HepG2 (cell line): ENCODE data around the gene NKD2.

Experiments used
- ATF7 ChIP-seq, 2 experiments: fragments of 450-650 bp in 1 of 2; sonication (generic) in 1 of 2; formaldehyde crosslinking in 1 of 2; IDR thresholded peaks; 2 replicates each; pipeline versions ENCODE4 v1.4.0 to v1.6.1; 2016 to 2020; ENCODE audit warnings: antibody characterized with exemption in 1 of 2, mild to moderate bottlenecking in 1 of 2, missing genetic modification reagents in 1 of 2
- EHMT2 ChIP-seq: fragments of 200-600 bp; sonication (generic); IDR thresholded peaks from 2 replicates; pipeline ENCODE4 v1.7.0; 2017; ENCODE audit warnings: antibody characterized with exemption, low read depth, low read length, borderline replicate concordance
- HNRNPL ChIP-seq: fragments of 200-400 bp; formaldehyde crosslinking; IDR thresholded peaks from 2 replicates; pipeline ENCODE4 v1.6.1; 2017; ENCODE audit warnings: mild to moderate bottlenecking, low read depth, low read length
- KDM1A ChIP-seq: IDR thresholded peaks from 2 replicates; pipeline ENCODE4 v1.6.1; 2016; ENCODE audit warnings: missing compliant biosample characterization
- PAF1 ChIP-seq: IDR thresholded peaks from 2 replicates; pipeline ENCODE4 v1.6.1; 2016; ENCODE audit warnings: missing genetic modification reagents, missing compliant biosample characterization
- POLR2A ChIP-seq, 2 experiments: IDR thresholded peaks; 2 replicates each; pipeline ENCODE4 v1.6.1; 2011; ENCODE audit warnings: low read depth in 2 of 2, low read length in 2 of 2, mild to moderate bottlenecking in 1 of 2, moderate library complexity in 1 of 2; ENCODE audit not compliant: insufficient read depth in 1 of 2
- SRSF1 ChIP-seq: fragments of 200-400 bp; formaldehyde crosslinking; optimal IDR thresholded peaks from 2 replicates; pipeline ENCODE3; 2017; ENCODE audit warnings: mild to moderate bottlenecking, low read depth, low read length, moderate library complexity
- ZNF614 ChIP-seq: IDR thresholded peaks from 2 replicates; pipeline ENCODE4 v1.6.1; 2018; ENCODE audit warnings: missing biosample characterization, missing genetic modification reagents, inconsistent platforms, borderline replicate concordance
- TF ChIP-seq, protein P1 (sequence below): sonication (generic); formaldehyde crosslinking; IDR thresholded peaks from 2 replicates; pipeline ENCODE4 v1.5.0; 2020; ENCODE audit warnings: mild to moderate bottlenecking, missing genetic modification reagents, moderate library complexity
- TF ChIP-seq, protein P2 (sequence below): sonication (generic); formaldehyde crosslinking; IDR thresholded peaks from 2 replicates; pipeline ENCODE4 v1.5.0; 2020; ENCODE audit warnings: missing genetic modification reagents

DNA sequence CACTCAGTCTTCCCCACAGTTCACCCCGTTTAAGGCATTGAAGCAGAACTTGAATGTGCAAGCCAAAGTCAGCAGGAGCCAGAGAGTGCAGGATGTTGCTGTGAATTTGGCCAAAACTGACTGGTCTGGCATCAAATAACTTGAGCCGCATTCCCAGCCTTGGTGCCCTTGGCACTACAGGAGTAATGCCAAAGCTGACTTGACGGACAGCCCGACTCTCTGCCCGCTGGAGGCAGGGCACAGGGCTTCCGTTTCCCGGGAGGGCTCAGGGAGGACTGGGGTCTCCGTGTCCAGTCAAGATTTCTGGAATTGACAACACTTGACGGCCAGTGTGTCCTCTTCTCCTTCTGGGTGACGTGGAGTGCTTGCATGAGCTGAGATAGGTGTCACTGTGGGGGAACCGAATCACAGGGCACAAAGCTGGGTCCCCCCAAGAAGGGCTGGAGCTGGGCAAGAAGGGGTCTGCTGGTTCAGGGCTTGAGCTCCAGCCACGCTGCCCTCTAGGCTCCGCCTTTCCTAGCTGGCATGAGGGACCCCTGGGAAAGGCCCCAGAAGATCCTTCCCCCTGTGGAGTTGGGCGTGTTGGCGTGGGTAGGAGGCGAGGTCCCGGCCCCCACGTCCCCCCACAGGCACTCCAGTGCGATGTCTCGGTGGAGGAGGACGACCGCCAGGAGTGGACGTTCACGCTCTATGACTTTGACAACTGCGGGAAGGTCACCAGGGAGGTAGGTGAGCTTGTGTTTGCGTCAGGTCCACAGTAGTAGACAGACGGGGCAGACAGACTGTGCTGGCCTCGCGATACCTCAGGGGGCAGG lies 25.2 kb downstream of the NKD2 start:
- no peak for TF ChIP-seq PAF1 (CRISPR knock-in tag)
- TF ChIP-seq HNRNPL: no peak
- TF ChIP-seq ZNF614: no peak
- no peak for TF ChIP-seq KDM1A (CRISPR knock-in tag)
- no peak for TF ChIP-seq EHMT2
- TF ChIP-seq POLR2A (IDR thresholded peaks at IDR 0.05; ENCODE audit: insufficient read depth in 1 of 2, low read depth in 2 of 2, low read length in 2 of 2): no peak
- TF ChIP-seq, protein P1, sequence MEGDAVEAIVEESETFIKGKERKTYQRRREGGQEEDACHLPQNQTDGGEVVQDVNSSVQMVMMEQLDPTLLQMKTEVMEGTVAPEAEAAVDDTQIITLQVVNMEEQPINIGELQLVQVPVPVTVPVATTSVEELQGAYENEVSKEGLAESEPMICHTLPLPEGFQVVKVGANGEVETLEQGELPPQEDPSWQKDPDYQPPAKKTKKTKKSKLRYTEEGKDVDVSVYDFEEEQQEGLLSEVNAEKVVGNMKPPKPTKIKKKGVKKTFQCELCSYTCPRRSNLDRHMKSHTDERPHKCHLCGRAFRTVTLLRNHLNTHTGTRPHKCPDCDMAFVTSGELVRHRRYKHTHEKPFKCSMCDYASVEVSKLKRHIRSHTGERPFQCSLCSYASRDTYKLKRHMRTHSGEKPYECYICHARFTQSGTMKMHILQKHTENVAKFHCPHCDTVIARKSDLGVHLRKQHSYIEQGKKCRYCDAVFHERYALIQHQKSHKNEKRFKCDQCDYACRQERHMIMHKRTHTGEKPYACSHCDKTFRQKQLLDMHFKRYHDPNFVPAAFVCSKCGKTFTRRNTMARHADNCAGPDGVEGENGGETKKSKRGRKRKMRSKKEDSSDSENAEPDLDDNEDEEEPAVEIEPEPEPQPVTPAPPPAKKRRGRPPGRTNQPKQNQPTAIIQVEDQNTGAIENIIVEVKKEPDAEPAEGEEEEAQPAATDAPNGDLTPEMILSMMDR (CRISPR knock-in tag): no peak
- TF ChIP-seq, protein P2, sequence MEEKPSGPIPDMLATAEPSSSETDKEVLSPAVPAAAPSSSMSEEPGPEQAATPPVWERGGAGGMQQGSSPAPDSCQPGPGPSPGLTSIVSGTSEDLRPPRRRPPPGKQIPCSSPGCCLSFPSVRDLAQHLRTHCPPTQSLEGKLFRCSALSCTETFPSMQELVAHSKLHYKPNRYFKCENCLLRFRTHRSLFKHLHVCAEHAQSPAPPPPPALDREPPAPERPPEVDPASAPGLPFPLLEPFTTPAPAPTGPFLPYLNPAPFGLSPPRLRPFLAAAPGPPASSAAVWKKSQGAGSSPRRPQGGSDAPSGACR (CRISPR knock-in tag): no peak
- no peak for TF ChIP-seq SRSF1
- TF ChIP-seq ATF7 (IDR thresholded peaks at IDR 0.05): no peak
- no peak for TF ChIP-seq ATF7 (CRISPR knock-in tag; IDR thresholded peaks at IDR 0.05)
